ENCODE measurements around the gene TBXT.
A peak's percentile ranks its signal among the peaks of the same experiment; 100 is the strongest.
"Not testable (repeated sequence)": the region's sequence is repeated elsewhere in the genome, so short reads cannot be mapped to it uniquely, and the experiment has no call there.

TBXT gene

GRCh38 chr6:166169549-166170421, 2.1 kb upstream of the TBXT start:
- no peak for DNase-seq

- DNase-seq, result no peak
Observed at GRCh38 chr6:166168616-166169548, 1.2 kb upstream of the TBXT start.

GRCh38 chr6:166167258-166167731, 356 bp downstream of the TBXT start:
- DNase-seq, result no peak

GRCh38 chr6:166166314-166167257, 1.1 kb downstream of the TBXT start:
- DNase-seq, result no peak

GRCh38 chr6:166165558-166166313, 1.9 kb downstream of the TBXT start:
- no peak for DNase-seq

- no peak for DNase-seq
Observed at GRCh38 chr6:166162599-166163342, 4.9 kb downstream of the TBXT start.

- DNase-seq, result no peak
Observed at GRCh38 chr6:166157930-166158617, 9.6 kb downstream of the TBXT start.

- peak; percentile 16 for DNase-seq
Observed at GRCh38 chr6:166156942-166157341, 10.7 kb downstream of the TBXT start.

GRCh38 chr6:166153966-166154365, 13.7 kb downstream of the TBXT start:
- DNase-seq, result peak; percentile 82

- DNase-seq, result peak; percentile 74
Observed at GRCh38 chr6:166152660-166153059, 15.0 kb downstream of the TBXT start.

- DNase-seq, result no peak
Observed at GRCh38 chr6:166151798-166152197, 15.9 kb downstream of the TBXT start.

GRCh38 chr6:166145751-166146150, 21.9 kb downstream of the TBXT start:
- no peak for DNase-seq

- DNase-seq, result no peak
Observed at GRCh38 chr6:166143011-166143410, 24.6 kb downstream of the TBXT start.

- DNase-seq, result no peak
Observed at GRCh38 chr6:166127624-166128472, 39.8 kb downstream of the TBXT start.

- DNase-seq, result not testable (repeated sequence)
Observed at GRCh38 chr6:166123115-166123514, 44.5 kb downstream of the TBXT start.

- no peak for DNase-seq
Observed at GRCh38 chr6:166121726-166122125, 45.9 kb downstream of the TBXT start.

- DNase-seq, result no peak
Observed at GRCh38 chr6:166119116-166119911, 48.3 kb downstream of the TBXT start.

GRCh38 chr6:166115609-166116008, 52.0 kb downstream of the TBXT start:
- no peak for DNase-seq

Data from NCI-H774 (cell line).